ENCODE results near the gene SP3.

- no peak for TF ChIP-seq EGR1 (conservative IDR thresholded peaks at IDR 0.05)
- no peak for TF ChIP-seq TAF1 (IDR thresholded peaks at IDR 0.05; ENCODE audit: control insufficient read depth, extremely low read depth, insufficient read depth, low read length, severe bottlenecking)
- TF ChIP-seq ERF (CRISPR knock-in tag; IDR thresholded peaks at IDR 0.05), result no peak
- no peak for TF ChIP-seq EP400 (IDR thresholded peaks at IDR 0.05)
- TF ChIP-seq RAD51 (IDR thresholded peaks at IDR 0.05; ENCODE audit: borderline replicate concordance, low read depth), result no peak
- TF ChIP-seq RBBP5 (IDR thresholded peaks at IDR 0.05; ENCODE audit: borderline replicate concordance, insufficient read depth, low read length, poor library complexity, severe bottlenecking), result no peak
- TF ChIP-seq HINFP (tag; conservative IDR thresholded peaks at IDR 0.05; ENCODE audit: low read depth), result no peak
- TF ChIP-seq CTCF (IDR thresholded peaks at IDR 0.05 in 2 of 3, conservative IDR thresholded peaks at IDR 0.05 in 1 of 3; ENCODE audit: insufficient read depth in 2 of 3, low read depth in 1 of 3, low read length in 3 of 3), result no peak
- no peak for TF ChIP-seq THAP12 (CRISPR knock-in tag; IDR thresholded peaks at IDR 0.05)
- TF ChIP-seq ZC3H8 (IDR thresholded peaks at IDR 0.05), result no peak
- TF ChIP-seq CHD1 (IDR thresholded peaks at IDR 0.05; ENCODE audit: low read length), result no peak
Measured at GRCh38 chr2:173972165-173972564, 7.0 kb upstream of the SP3 start.

Data from K562 (cell line).